H1 (cell line): ENCODE results near the gene KRTAP12-3. TPM values are rescaled to one million over a fixed set of nuclear protein-coding genes. Genes with fewer than 3 reads are reported as not detected.
A peak's percentile ranks its signal among the peaks of the same experiment; 100 is the strongest.

Source experiments
- BACH1 ChIP-seq: IDR thresholded peaks from 2 replicates; pipeline ENCODE4 v1.6.1; 2012; ENCODE audit warnings: low read length, improper control_type of control experiment
- MAFK ChIP-seq: IDR thresholded peaks from 2 replicates; pipeline ENCODE4 v1.6.1; 2012; ENCODE audit warnings: low read depth, mild to moderate bottlenecking, improper control_type of control experiment, low read length
- SAP30 ChIP-seq: fragments of 300-600 bp; sonication (generic); IDR thresholded peaks from 2 replicates; pipeline ENCODE4 v1.7.1; 2012; ENCODE audit warnings: low read length, moderate library complexity, mild to moderate bottlenecking, inconsistent platforms; ENCODE audit not compliant: insufficient read depth, insufficient replicate concordance
- polyA plus RNA-seq, 7 experiments: library from polyadenylated mRNA; depleted of rRNA in 3 of 7; stranded (reverse) in 5 of 7; unstranded in 2 of 7; fragments of >200 nt in 5 of 7; fragments of 200-250 nt in 2 of 7; gene quantifications; 1 replicate in 5 of 7; 2 replicates in 1 of 7; 4 replicates in 1 of 7; pipeline versions ENCODE4 v1.2.1 to v1.2.3, GENCODE V29; 2011 to 2013; ENCODE audit warnings: missing spikeins in 2 of 7, mixed read lengths in 2 of 7
- total RNA-seq: library from RNA; stranded (reverse); fragmentation: NEBNext Ultra II Directional; extraction: Animal tissue kit (Norgen Biotek cat#: 25700); gene quantifications from 2 replicates; pipeline ENCODE4 v1.2.1, GENCODE V29; 2021
- TF ChIP-seq, protein P1 (sequence below): fragments of 300-600 bp; sonication (generic); IDR thresholded peaks from 2 replicates; pipeline ENCODE4 v1.7.1; 2012; ENCODE audit warnings: low read length, moderate library complexity, mild to moderate bottlenecking, inconsistent platforms; ENCODE audit not compliant: insufficient replicate concordance

KRTAP12-3 gene
- total and polyA plus RNA-seq, 2 of the 8 experiments (the other 6 are each of a cell fraction or from before 2014, with no cell fraction given), result not detected

DNA sequence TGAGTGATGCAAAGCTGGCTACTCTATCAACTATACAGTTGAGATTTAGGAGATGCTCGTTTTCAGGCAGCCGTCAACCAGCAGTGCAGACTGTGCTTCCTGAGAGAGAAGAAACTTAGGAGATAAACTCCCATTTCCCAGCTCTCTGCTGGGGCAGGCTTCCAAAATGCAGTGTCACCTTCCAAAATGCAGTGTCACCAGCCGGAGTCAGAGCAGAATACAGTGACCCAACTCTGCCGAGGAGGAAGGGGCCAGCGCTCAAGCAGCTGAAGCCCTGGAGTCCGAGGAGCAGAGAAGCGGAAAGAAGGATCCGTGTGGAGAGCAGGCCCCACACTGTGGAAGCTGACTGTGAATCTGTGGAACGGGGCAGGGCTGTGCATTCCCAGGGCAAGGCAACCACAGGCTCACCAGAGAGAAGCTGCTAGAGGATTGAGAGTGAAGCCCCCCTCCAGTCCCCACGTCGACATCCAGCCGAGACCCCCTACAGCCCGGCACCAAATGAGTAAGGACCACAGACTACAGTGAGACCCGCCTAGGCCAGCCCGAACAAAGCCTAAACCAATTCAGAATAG lies 24.9 kb downstream of the KRTAP12-3 start (continued):
- TF ChIP-seq, protein P1, sequence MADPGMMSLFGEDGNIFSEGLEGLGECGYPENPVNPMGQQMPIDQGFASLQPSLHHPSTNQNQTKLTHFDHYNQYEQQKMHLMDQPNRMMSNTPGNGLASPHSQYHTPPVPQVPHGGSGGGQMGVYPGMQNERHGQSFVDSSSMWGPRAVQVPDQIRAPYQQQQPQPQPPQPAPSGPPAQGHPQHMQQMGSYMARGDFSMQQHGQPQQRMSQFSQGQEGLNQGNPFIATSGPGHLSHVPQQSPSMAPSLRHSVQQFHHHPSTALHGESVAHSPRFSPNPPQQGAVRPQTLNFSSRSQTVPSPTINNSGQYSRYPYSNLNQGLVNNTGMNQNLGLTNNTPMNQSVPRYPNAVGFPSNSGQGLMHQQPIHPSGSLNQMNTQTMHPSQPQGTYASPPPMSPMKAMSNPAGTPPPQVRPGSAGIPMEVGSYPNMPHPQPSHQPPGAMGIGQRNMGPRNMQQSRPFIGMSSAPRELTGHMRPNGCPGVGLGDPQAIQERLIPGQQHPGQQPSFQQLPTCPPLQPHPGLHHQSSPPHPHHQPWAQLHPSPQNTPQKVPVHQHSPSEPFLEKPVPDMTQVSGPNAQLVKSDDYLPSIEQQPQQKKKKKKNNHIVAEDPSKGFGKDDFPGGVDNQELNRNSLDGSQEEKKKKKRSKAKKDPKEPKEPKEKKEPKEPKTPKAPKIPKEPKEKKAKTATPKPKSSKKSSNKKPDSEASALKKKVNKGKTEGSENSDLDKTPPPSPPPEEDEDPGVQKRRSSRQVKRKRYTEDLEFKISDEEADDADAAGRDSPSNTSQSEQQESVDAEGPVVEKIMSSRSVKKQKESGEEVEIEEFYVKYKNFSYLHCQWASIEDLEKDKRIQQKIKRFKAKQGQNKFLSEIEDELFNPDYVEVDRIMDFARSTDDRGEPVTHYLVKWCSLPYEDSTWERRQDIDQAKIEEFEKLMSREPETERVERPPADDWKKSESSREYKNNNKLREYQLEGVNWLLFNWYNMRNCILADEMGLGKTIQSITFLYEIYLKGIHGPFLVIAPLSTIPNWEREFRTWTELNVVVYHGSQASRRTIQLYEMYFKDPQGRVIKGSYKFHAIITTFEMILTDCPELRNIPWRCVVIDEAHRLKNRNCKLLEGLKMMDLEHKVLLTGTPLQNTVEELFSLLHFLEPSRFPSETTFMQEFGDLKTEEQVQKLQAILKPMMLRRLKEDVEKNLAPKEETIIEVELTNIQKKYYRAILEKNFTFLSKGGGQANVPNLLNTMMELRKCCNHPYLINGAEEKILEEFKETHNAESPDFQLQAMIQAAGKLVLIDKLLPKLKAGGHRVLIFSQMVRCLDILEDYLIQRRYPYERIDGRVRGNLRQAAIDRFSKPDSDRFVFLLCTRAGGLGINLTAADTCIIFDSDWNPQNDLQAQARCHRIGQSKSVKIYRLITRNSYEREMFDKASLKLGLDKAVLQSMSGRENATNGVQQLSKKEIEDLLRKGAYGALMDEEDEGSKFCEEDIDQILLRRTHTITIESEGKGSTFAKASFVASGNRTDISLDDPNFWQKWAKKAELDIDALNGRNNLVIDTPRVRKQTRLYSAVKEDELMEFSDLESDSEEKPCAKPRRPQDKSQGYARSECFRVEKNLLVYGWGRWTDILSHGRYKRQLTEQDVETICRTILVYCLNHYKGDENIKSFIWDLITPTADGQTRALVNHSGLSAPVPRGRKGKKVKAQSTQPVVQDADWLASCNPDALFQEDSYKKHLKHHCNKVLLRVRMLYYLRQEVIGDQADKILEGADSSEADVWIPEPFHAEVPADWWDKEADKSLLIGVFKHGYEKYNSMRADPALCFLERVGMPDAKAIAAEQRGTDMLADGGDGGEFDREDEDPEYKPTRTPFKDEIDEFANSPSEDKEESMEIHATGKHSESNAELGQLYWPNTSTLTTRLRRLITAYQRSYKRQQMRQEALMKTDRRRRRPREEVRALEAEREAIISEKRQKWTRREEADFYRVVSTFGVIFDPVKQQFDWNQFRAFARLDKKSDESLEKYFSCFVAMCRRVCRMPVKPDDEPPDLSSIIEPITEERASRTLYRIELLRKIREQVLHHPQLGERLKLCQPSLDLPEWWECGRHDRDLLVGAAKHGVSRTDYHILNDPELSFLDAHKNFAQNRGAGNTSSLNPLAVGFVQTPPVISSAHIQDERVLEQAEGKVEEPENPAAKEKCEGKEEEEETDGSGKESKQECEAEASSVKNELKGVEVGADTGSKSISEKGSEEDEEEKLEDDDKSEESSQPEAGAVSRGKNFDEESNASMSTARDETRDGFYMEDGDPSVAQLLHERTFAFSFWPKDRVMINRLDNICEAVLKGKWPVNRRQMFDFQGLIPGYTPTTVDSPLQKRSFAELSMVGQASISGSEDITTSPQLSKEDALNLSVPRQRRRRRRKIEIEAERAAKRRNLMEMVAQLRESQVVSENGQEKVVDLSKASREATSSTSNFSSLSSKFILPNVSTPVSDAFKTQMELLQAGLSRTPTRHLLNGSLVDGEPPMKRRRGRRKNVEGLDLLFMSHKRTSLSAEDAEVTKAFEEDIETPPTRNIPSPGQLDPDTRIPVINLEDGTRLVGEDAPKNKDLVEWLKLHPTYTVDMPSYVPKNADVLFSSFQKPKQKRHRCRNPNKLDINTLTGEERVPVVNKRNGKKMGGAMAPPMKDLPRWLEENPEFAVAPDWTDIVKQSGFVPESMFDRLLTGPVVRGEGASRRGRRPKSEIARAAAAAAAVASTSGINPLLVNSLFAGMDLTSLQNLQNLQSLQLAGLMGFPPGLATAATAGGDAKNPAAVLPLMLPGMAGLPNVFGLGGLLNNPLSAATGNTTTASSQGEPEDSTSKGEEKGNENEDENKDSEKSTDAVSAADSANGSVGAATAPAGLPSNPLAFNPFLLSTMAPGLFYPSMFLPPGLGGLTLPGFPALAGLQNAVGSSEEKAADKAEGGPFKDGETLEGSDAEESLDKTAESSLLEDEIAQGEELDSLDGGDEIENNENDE, result no peak
- no peak for TF ChIP-seq SAP30
- TF ChIP-seq BACH1, result peak; percentile 90
- TF ChIP-seq MAFK, result peak; percentile 10; the same call in 1 of the 2 replicates
